Fibroblast of pulmonary artery (primary cell): ENCODE results near the gene IPO11.

ENCODE experiments used
- DNase-seq: peaks from one replicate; pipeline ENCODE4 v3.0.0-alpha.2; 2010; ENCODE audit warnings: low read depth
- H3K4me3 ChIP-seq: replicated peaks from 2 replicates; pipeline ENCODE4 v1.5.1; 2011; ENCODE audit warnings: low read depth, mild to moderate bottlenecking, control low read depth, low read length, moderate library complexity
- CTCF ChIP-seq: IDR thresholded peaks from 2 replicates; pipeline ENCODE4 v1.5.1; 2011; ENCODE audit warnings: mild to moderate bottlenecking, control low read depth, low read length, inconsistent platforms; ENCODE audit errors: missing control alignments

IPO11 gene

GRCh38 chr5:62533597-62533996, 121.0 kb downstream of the IPO11 start:
- TF ChIP-seq CTCF: no peak
- no peak overlapping the region for H3K4me3 ChIP-seq

GRCh38 chr5:62534461-62535236, 122.1 kb downstream of the IPO11 start:
- TF ChIP-seq CTCF: no peak
- H3K4me3 ChIP-seq: no peak overlapping the region
- DNase-seq: no peak

More at GRCh38 chr5:62533597-62533996, 121.0 kb downstream of the IPO11 start:
- DNase-seq: no peak

- TF ChIP-seq CTCF: no peak
- H3K4me3 ChIP-seq: no peak overlapping the region
These were observed 123.7 kb downstream of the IPO11 start for GRCh38 chr5:62536232-62536631.

GRCh38 chr5:62536783-62537182, 124.2 kb downstream of the IPO11 start:
- DNase-seq: no peak
- TF ChIP-seq CTCF: no peak
- H3K4me3 ChIP-seq: no peak overlapping the region

More at GRCh38 chr5:62536232-62536631, 123.7 kb downstream of the IPO11 start:
- DNase-seq: no peak

GRCh38 chr5:62538017-62538942, 125.7 kb downstream of the IPO11 start:
- peak; percentile 98 for DNase-seq
- no peak for TF ChIP-seq CTCF
- no peak overlapping the region for H3K4me3 ChIP-seq

GRCh38 chr5:62542720-62543119, 130.2 kb downstream of the IPO11 start:
- DNase-seq: no peak
- no peak for TF ChIP-seq CTCF

More at GRCh38 chr5:62542720-62543119, 130.2 kb downstream of the IPO11 start:
- H3K4me3 ChIP-seq: no peak overlapping the region
